ENCODE measurements around the gene MEOX1.
"Not testable (repeated sequence)": the region's sequence is repeated elsewhere in the genome, so short reads cannot be mapped to it uniquely, and the experiment has no call there.

MEOX1 gene

GRCh38 chr17:43618276-43618675 is 43.4 kb downstream of the MEOX1 start:
- no peak for DNase-seq (ENCODE audit: low read depth in 1 of 2, low spot score in 1 of 2)

DNA sequence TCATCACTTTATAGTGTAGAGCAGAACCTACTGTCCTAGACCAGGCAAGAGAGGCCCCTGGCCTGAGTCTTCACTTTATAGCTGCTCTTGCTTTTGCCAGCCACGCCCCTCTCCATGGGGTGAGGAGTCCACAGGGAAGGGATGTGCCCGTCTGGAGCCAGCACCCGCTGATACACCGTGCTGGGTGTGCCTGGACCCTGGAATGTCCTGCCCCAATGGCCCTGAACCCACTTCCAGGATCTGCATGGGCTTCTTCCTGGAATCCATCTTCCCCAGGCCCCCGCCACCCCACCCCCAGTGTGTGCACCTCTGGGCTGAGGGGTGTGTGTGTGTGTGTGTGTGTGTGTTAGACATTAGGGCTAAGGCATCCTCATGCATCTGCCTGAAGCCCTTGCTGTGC is 44.9 kb downstream of the MEOX1 start:
- no peak for DNase-seq (ENCODE audit: low read depth in 1 of 2, low spot score in 1 of 2)

DNA sequence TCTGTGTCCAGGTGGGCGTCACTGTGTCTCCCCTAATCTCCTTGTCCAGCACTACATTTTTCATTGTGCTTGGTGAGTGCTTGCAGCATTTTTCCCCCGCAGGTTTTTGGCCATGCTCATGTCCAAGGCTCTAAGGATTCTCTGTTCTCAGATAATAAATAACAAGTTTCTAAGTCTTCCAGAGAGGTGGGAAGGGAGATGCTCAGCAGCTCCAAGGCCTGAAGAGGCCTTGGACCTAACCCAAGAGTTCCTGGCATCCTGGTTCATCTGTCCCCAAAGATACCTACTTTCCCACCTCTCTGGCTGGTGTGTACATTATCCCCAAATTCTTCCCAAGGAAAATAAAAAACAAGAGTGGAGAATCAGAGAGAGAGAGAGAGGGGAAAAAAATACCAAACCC is 45.3 kb downstream of the MEOX1 start:
- DNase-seq (ENCODE audit: low read depth in 1 of 2, low spot score in 1 of 2): no peak

DNA sequence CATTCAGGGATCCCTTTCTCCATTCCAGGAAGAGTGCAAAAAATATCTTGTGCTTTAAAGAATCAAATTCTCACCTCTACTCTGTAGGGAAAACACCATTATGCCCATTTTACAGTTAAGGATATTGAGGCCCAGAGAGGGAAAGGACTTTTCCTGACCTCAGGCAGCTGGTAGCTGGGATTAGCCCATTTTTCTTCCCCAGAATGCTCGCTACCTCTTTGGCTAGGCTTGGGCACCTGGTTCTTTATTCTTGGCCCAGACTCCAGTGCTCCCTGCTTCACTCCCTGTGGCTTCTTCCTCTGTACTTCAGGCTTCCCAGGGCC is 45.7 kb downstream of the MEOX1 start:
- no peak for DNase-seq (ENCODE audit: low read depth in 1 of 2, low spot score in 1 of 2)

GRCh38 chr17:43615330-43616028 is 46.2 kb downstream of the MEOX1 start:
- DNase-seq (ENCODE audit: low read depth in 1 of 2, low spot score in 1 of 2): no peak

- DNase-seq (ENCODE audit: low read depth in 1 of 2, low spot score in 1 of 2): no peak
These were observed 47.2 kb downstream of the MEOX1 start for GRCh38 chr17:43614561-43614960.

DNA sequence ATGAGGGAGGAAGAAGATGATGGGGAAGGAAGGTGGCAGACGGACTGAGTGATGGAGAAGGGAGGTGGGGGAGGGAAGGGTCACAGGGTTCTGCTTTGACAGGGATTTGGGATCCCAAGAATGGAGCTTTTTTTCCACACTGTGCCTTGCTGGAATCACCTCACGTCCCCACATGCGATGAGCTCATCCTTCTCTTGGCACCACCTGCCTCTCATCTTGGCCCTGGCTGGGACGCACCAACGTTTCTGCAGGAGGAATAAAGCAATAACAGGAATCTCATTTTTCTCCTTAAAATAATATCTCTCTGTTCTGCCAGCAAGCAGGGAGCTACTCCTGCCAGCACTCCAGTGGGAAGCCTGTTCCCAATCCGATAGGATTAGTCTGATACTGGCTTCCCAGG is 47.8 kb downstream of the MEOX1 start:
- no peak for DNase-seq (ENCODE audit: low read depth in 1 of 2, low spot score in 1 of 2)

GRCh38 chr17:43612515-43612914 is 49.2 kb downstream of the MEOX1 start:
- DNase-seq (ENCODE audit: low read depth in 1 of 2, low spot score in 1 of 2): no peak

DNA sequence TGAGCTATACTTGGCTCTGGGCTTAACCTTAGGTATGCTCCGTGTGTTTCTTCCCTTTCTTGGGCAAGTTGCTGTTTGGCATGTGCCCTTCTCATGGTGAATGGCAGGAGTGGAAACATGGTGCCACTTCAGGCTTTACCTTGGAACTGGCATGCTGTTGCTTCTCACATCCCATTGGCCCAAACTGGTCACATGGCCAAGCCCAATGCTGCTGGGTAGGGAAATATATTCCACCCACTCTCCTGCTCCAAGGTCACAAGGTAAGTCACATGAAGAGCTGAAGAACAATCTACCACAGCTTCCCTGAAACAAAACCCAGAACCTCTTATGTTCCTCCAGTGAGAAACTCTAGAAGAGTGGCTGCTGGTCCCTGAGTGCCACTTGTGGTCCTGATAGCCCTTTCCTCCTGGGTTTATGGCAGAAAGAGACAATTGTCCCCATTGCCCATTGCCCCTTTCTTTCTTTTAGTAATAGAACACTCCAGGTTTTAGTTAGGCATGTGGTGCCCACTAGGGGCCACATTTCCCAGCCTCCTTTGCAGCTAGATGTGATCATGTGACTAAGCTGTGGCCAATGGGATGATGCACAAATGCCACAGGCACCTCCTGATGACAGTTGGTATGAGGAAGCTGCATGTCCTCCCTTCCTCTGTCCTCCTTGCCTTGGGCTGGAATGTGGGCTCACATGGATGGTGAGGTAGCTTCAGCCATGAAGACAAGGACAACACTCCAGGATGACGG is 50.3 kb downstream of the MEOX1 start:
- DNase-seq (ENCODE audit: low read depth in 1 of 2, low spot score in 1 of 2): no peak

DNA sequence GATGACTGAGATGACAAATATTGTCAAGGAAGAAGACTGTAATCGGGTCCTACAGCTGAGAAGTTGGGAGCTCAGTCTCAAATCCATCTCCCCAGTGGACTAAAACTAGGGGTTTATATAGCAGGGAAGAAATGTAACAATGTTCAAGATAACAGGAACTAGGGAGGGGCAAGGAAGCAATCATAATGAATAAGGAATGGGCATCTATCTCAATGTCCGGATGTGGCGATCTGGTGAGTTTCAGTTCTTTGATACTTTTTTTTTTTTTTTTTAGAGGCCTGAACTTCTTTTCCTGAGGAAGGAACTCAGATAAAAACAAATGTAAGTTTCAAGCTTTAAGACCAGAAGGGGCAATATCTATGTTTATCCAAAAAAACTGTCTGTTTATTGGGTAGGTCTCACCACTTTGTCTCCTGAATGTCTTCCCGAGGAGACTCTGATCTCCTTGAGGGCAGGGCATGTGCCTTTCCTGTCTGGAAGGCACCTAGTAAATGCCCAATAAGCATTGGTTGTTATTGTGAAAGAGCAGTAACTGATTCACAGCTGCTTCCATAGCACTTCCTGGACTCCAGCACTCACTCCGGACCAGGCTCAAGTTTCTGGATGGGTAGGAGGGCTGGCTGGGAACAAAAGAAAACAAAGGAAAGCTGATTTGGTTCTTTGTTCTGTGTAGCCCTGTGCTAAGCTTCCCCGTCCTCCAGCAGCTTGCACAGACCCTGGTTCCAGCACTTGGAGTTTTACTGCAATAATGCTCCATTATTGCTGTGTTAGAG is 51.9 kb downstream of the MEOX1 start:
- DNase-seq (ENCODE audit: low read depth in 1 of 2, low spot score in 1 of 2): no peak

DNA sequence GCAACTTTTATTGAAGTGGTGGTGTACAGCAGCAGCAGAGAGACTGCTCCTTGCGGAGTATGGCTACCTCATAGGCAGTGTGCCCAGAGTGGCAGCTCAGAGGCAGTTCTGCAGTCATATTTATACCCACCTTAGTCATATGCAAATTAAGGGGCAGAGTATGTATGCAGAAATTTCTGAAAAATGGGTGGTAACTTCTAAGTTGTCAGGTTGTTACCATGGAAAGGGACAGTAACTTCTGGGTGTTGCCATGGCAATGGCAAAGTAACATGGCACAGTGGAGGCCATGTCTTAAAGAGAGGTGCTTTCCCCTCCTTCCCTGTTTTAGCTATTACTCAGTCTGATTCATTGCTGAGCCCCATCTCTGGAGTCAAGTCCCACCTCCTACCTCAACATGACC is 53.4 kb downstream of the MEOX1 start:
- no peak for DNase-seq (ENCODE audit: low read depth in 1 of 2, low spot score in 1 of 2)

DNA sequence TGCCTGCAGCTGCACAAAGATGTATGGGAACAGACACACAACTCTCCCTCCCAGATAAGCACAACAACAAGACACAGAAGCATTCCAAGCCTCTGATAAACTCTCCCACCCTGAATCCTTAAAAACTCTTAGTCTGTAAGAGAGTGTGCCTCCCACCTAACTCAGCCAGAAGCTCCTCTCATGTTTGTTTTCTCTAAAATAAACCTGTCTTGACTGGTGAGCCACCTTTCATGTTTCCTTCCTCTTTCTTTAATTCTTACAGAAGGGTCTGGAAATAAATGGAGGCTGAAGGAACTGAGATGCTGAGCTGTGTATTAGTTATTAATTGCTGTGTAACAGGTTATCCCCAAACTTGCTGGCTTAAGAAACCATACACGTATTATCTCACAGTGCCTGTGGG is 57.2 kb downstream of the MEOX1 start:
- no peak for DNase-seq (ENCODE audit: low read depth in 1 of 2, low spot score in 1 of 2)

DNA sequence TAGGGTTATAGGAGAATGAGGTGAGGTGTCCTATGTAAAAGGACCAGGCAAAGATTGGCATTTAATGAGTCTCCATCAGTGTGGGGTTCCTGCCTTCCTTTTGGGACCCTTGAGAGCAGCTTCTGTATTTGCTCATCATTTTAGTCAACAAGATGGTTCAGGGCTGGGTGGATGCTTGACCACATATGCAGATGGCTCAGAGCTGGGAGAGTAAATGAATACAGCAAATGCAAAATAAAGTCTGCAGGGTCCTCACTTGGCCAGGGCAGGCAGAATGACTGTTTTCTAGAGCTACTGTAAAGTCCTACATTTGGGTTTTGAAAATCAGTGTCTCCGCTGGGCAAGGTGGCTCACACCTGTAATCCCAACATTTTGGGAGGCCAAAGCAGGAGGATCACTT is 58.4 kb downstream of the MEOX1 start:
- DNase-seq (ENCODE audit: low read depth in 1 of 2, low spot score in 1 of 2): no peak

GRCh38 chr17:43602556-43602955 is 59.2 kb downstream of the MEOX1 start:
- DNase-seq (ENCODE audit: low read depth in 1 of 2, low spot score in 1 of 2): not testable (repeated sequence)

- no peak for DNase-seq (ENCODE audit: low read depth in 1 of 2, low spot score in 1 of 2)
These were observed 60.3 kb downstream of the MEOX1 start for GRCh38 chr17:43601280-43602039.

- DNase-seq (ENCODE audit: low read depth in 1 of 2, low spot score in 1 of 2): no peak
These were observed 61.9 kb downstream of the MEOX1 start for GRCh38 chr17:43599835-43600234.

DNA sequence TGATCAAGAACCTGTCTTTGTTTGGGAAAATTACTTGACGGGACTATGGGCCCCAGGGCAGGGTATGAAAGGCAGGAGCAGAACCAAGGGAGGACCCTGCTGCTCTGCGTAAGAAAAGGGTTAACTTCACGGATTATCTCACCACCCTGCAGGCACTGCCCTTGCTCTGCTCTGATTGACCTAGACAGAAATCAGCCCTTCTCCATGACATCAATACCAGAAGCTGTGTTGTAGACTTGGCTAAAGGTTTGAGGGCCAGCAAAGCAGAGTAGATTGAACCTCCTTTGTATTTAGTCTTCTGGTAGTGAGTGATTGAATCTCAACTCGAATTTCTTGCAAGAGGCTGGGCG is 62.7 kb downstream of the MEOX1 start:
- DNase-seq (ENCODE audit: low read depth in 1 of 2, low spot score in 1 of 2): no peak

GRCh38 chr17:43598357-43599045 is 63.2 kb downstream of the MEOX1 start:
- no peak for DNase-seq (ENCODE audit: low read depth in 1 of 2, low spot score in 1 of 2)

- DNase-seq (ENCODE audit: low read depth in 1 of 2, low spot score in 1 of 2): no peak
These were observed 63.9 kb downstream of the MEOX1 start for GRCh38 chr17:43597624-43598356.

- no peak for DNase-seq (ENCODE audit: low read depth in 1 of 2, low spot score in 1 of 2)
These were observed 66.3 kb downstream of the MEOX1 start for GRCh38 chr17:43595466-43595865.

All from activated T-helper 1 cell treated with anti-CD3 and anti-CD28 coated beads, Interleukin-2, amount 50 U/mL, for 16 hours (primary cell).